Measurements from ENCODE around the gene CACNG7. TPM values are rescaled to one million over a fixed set of nuclear protein-coding genes. Genes with fewer than 3 reads are reported as not detected.

CACNG7 gene
- total RNA-seq, 2 experiments from 2014 or later = not detected

GRCh38 chr19:53983457-53984289 lies 74.6 kb downstream of the CACNG7 start:
- Histone ChIP-seq H3K27ac (ENCODE audit: low read depth, low read length, poor library complexity, severe bottlenecking) (no peak overlapping the region), H3K4me1 (ENCODE audit: insufficient read depth, low read length, poor library complexity, severe bottlenecking) (peaks cover 2% of the 10 kb centered on the region), H3K9me2 (ENCODE audit: insufficient read depth, low read length) (no peaks in the 10 kb centered on the region), H3K36me3 (ENCODE audit: insufficient read depth, low read length) (no peaks in the 10 kb centered on the region), H3K79me2 (ENCODE audit: insufficient read depth, low read depth, low read length) (no peaks in the 10 kb centered on the region), H3K4me3 (ENCODE audit: low read depth, low read length, poor library complexity, severe bottlenecking) (no peak overlapping the region), H2AFZ (ENCODE audit: low read length) (no peak overlapping the region), H3K9me3 (ENCODE audit: low read length) (no peaks in the 10 kb centered on the region), H3K4me2 (ENCODE audit: low read length) (no peak overlapping the region), H4K20me1 (ENCODE audit: insufficient read depth, low read length) (no peaks in the 10 kb centered on the region)
- intact Hi-C loops (cut with micrococcal nuclease; ENCODE audit: unreplicated experiment) = no loop called here
- no TSS peak for BruUV-seq (replicated peaks)
- ChIA-PET POLR2A (no interaction called here), CTCF (ENCODE audit: unreplicated experiment) (no interaction called here)
- no peak for DNase-seq (ENCODE audit: low spot score)
- TF ChIP-seq CTCF (conservative IDR thresholded peaks at IDR 0.05; ENCODE audit: low read length) (no peak), EZH2phosphoT487 (IDR thresholded peaks at IDR 0.05; ENCODE audit: borderline replicate concordance, low read depth, low read length) (no peak)

- no peaks in the 10 kb centered on the region for H3K9me3 ChIP-seq (ENCODE audit: low read length)
- TF ChIP-seq EZH2phosphoT487 (IDR thresholded peaks at IDR 0.05; ENCODE audit: borderline replicate concordance, low read depth, low read length) (no peak), CTCF (conservative IDR thresholded peaks at IDR 0.05; ENCODE audit: low read length) (no peak)
- no peaks in the 10 kb centered on the region for H3K79me2 ChIP-seq (ENCODE audit: insufficient read depth, low read depth, low read length)
- POLR2A ChIA-PET = no interaction called here
- no peaks in the 10 kb centered on the region for H4K20me1 ChIP-seq (ENCODE audit: insufficient read depth, low read length)
- no TSS peak for BruUV-seq (replicated peaks)
- DNase-seq (ENCODE audit: low spot score) = no peak
- CTCF ChIA-PET (ENCODE audit: unreplicated experiment) = no interaction called here
- intact Hi-C loops (cut with micrococcal nuclease; ENCODE audit: unreplicated experiment) = no loop called here
- H3K9me2 ChIP-seq (ENCODE audit: insufficient read depth, low read length) = no peaks in the 10 kb centered on the region
- peaks cover 5% of the 10 kb centered on the region for H3K4me1 ChIP-seq (ENCODE audit: insufficient read depth, low read length, poor library complexity, severe bottlenecking)
- H3K36me3 ChIP-seq (ENCODE audit: insufficient read depth, low read length) = no peaks in the 10 kb centered on the region
- H3K4me3 ChIP-seq (ENCODE audit: low read depth, low read length, poor library complexity, severe bottlenecking) = no peak overlapping the region
- H2AFZ ChIP-seq (ENCODE audit: low read length) = no peak overlapping the region
- no peak overlapping the region for H3K4me2 ChIP-seq (ENCODE audit: low read length)
- no peak overlapping the region for H3K27ac ChIP-seq (ENCODE audit: low read depth, low read length, poor library complexity, severe bottlenecking)
Observed at GRCh38 chr19:53985863-53986262, 76.8 kb downstream of the CACNG7 start.

- no peaks in the 10 kb centered on the region for H3K9me3 ChIP-seq (ENCODE audit: low read length)
- H3K9me2 ChIP-seq (ENCODE audit: insufficient read depth, low read length) = no peaks in the 10 kb centered on the region
- H3K4me3 ChIP-seq (ENCODE audit: low read depth, low read length, poor library complexity, severe bottlenecking) = no peak overlapping the region
- DNase-seq (ENCODE audit: low spot score) = no peak
- no peaks in the 10 kb centered on the region for H4K20me1 ChIP-seq (ENCODE audit: insufficient read depth, low read length)
- H3K27ac ChIP-seq (ENCODE audit: low read depth, low read length, poor library complexity, severe bottlenecking) = no peak overlapping the region
- H3K4me1 ChIP-seq (ENCODE audit: insufficient read depth, low read length, poor library complexity, severe bottlenecking) = peaks cover 16% of the 10 kb centered on the region
- no peaks in the 10 kb centered on the region for H3K36me3 ChIP-seq (ENCODE audit: insufficient read depth, low read length)
- H3K79me2 ChIP-seq (ENCODE audit: insufficient read depth, low read depth, low read length) = no peaks in the 10 kb centered on the region
- no TSS peak for BruUV-seq (replicated peaks)
- H2AFZ ChIP-seq (ENCODE audit: low read length) = no peak overlapping the region
- H3K4me2 ChIP-seq (ENCODE audit: low read length) = no peak overlapping the region
- intact Hi-C loops (cut with micrococcal nuclease; ENCODE audit: unreplicated experiment) = no loop called here
- POLR2A ChIA-PET = no interaction called here
- CTCF ChIA-PET (ENCODE audit: unreplicated experiment) = no interaction called here
- TF ChIP-seq EZH2phosphoT487 (IDR thresholded peaks at IDR 0.05; ENCODE audit: borderline replicate concordance, low read depth, low read length) (no peak), CTCF (conservative IDR thresholded peaks at IDR 0.05; ENCODE audit: low read length) (no peak)
Observed at GRCh38 chr19:53988981-53989380, 79.9 kb downstream of the CACNG7 start.

Data from OCI-LY7 (cell line).